Thyroid gland (tissue), 4 donors: Measurements from ENCODE around the gene TM7SF3. TPM values are rescaled to one million over a fixed set of nuclear protein-coding genes. Genes with fewer than 3 reads are reported as not detected.
A peak's percentile ranks its signal among the peaks of the same experiment; 100 is the strongest.

Source experiments
- DNase-seq, 2 donors: peaks; one replicate each; pipeline ENCODE4 v3.0.0-alpha.2; 2019
- H3K27ac ChIP-seq, 3 donors: fragments of 200-600 bp; sonication (generic); 1 replicate in 2 of 3; 2 replicates in 1 of 3; pipeline ENCODE4 v1.5.1; 2016 to 2019; ENCODE audit warnings: mild to moderate bottlenecking in 1 of 3, moderate library complexity in 1 of 3
- H3K27me3 ChIP-seq: fragments of 200-600 bp; sonication (generic); one replicate; pipeline ENCODE4 v1.5.1; 2019
- H3K36me3 ChIP-seq, 2 donors: fragments of 200-600 bp; sonication (generic); one replicate each; pipeline ENCODE4 v1.5.1; 2016 to 2019
- H3K4me1 ChIP-seq, 2 donors: fragments of 200-600 bp; sonication (generic); one replicate each; pipeline ENCODE4 v1.5.1; 2017 to 2019
- H3K4me3 ChIP-seq, 3 donors: fragments of 200-600 bp; sonication (generic); replicated peaks in 1 of 3; 1 replicate in 2 of 3; 2 replicates in 1 of 3; pipeline ENCODE4 v1.5.1; 2016; ENCODE audit warnings: mild to moderate bottlenecking in 1 of 3
- H3K9me3 ChIP-seq: fragments of 200-600 bp; sonication (generic); one replicate; pipeline ENCODE4 v1.5.1; 2017
- CTCF ChIP-seq, 6 experiments: fragments of 200-600 bp in 3 of 6; fragments of 450-650 bp in 3 of 6; sonication (generic) in 3 of 6; IDR thresholded peaks; one replicate each; pipeline ENCODE4 v1.5.1; 2016 to 2019; ENCODE audit warnings: antibody characterized with exemption in 6 of 6, mild to moderate bottlenecking in 2 of 6, inconsistent platforms in 1 of 6, moderate library complexity in 1 of 6
- POLR2A ChIP-seq, 2 donors: fragments of 450-650 bp; IDR thresholded peaks; one replicate each; pipeline ENCODE4 v1.6.1; 2017; ENCODE audit warnings: antibody characterized with exemption in 2 of 2, mild to moderate bottlenecking in 2 of 2, moderate library complexity in 1 of 2
- WGBS, 2 donors: methylation state at CpG; one replicate each; pipeline ENCODE4 v1.1.5; 2017; 5-methylcytosine and 5-hydroxymethylcytosine counted together
- intact Hi-C: fragments of 100-400 bp; cut with DNase I; formaldehyde crosslinking; loops from one replicate; pipeline ENCODE4 v1.15.1; 2023
- total RNA-seq, 4 donors: library from RNA; depleted of rRNA; stranded (reverse); fragments of >200 nt; gene quantifications; one replicate each; pipeline ENCODE4 v1.2.3, GENCODE V29; 2016

The TM7SF3 gene
- 100 to 1,000 TPM in 1 of 4 donors, 10 to 100 TPM in 3; 69.7 to 213 (median 76.8) TPM for total RNA-seq

- intact Hi-C loops: loop anchor here (5.0 kb wide), 1 partner anchor 72 kb away; no protein-coding TSS in a partner anchor
These were observed at the start of gene TM7SF3 for GRCh38 chr12:27014085-27014858. Gene TM7SF3 (minus strand): TSS chr12:27014384. CDS start chr12:27014168, 216 bp downstream.

GRCh38 chr12:27063250-27063851, 49.2 kb upstream of the TM7SF3 start:
- Histone ChIP-seq H3K36me3 (no peaks in the 10 kb centered on the region), H3K4me1 (no peaks in the 10 kb centered on the region), H3K4me3 (no peak overlapping the region), H3K27ac (no peak overlapping the region), H3K9me3 (no peaks in the 10 kb centered on the region), H3K27me3 (no peaks in the 10 kb centered on the region)
- DNase-seq: no peak
- intact Hi-C loops: no loop called here
- TF ChIP-seq POLR2A (IDR thresholded peaks at IDR 0.05) (no peak), CTCF (IDR thresholded peaks at IDR 0.05) (no peak)

More at GRCh38 chr12:27014085-27014858, at the start of gene TM7SF3:
- Histone ChIP-seq H3K4me3 (peak within 1 kb of the TSS; percentile 68 to 78 (median 76)), H3K9me3 (no peaks in the 10 kb centered on the region), H3K36me3 (no peaks in the 10 kb centered on the region), H3K4me1 (peaks cover 17 to 24% of the 10 kb centered on the region in 2 donors), H3K27me3 (no peaks in the 10 kb centered on the region), H3K27ac (peak within 1 kb of the TSS; percentile 90 to 98 (median 93))
- 1% methylated on average over 25 to 28 of the region's 71 CpGs for WGBS, 2 donors
- DNase-seq: peak; percentile 93 to 97
- peak; percentile 63 to 98 (median 92) for TF ChIP-seq CTCF (IDR thresholded peaks at IDR 0.05)
- TF ChIP-seq POLR2A (IDR thresholded peaks at IDR 0.05): peak in 1 of 2 donors; percentile 84

- WGBS, 2 donors: 86 to 87% methylated on average over 3 of the region's 3 CpGs
- no peak for DNase-seq
- no peaks in the 10 kb centered on the region for H3K36me3 ChIP-seq
- no peaks in the 10 kb centered on the region for H3K9me3 ChIP-seq
- intact Hi-C loops: no loop called here
- TF ChIP-seq CTCF (IDR thresholded peaks at IDR 0.05) (no peak), POLR2A (IDR thresholded peaks at IDR 0.05) (no peak)
- H3K4me1 ChIP-seq: no peaks in the 10 kb centered on the region
- no peak overlapping the region for H3K4me3 ChIP-seq
- no peak overlapping the region for H3K27ac ChIP-seq
- H3K27me3 ChIP-seq: no peaks in the 10 kb centered on the region
These were observed 47.1 kb upstream of the TM7SF3 start for GRCh38 chr12:27061317-27061716.

- H3K9me3 ChIP-seq: no peaks in the 10 kb centered on the region
- no peak for DNase-seq
- H3K4me1 ChIP-seq: no peaks in the 10 kb centered on the region
- WGBS, 2 donors: 92 to 93% methylated on average over 2 of the region's 2 CpGs
- TF ChIP-seq CTCF (IDR thresholded peaks at IDR 0.05) (no peak), POLR2A (IDR thresholded peaks at IDR 0.05) (no peak)
- no peak overlapping the region for H3K4me3 ChIP-seq
- intact Hi-C loops: no loop called here
- H3K27ac ChIP-seq: no peak overlapping the region
- no peaks in the 10 kb centered on the region for H3K27me3 ChIP-seq
- H3K36me3 ChIP-seq: no peaks in the 10 kb centered on the region
These were observed 46.6 kb upstream of the TM7SF3 start for GRCh38 chr12:27060740-27061139.

- intact Hi-C loops: no loop called here
- WGBS, 2 donors: 35 to 49% methylated on average over 3 of the region's 3 CpGs
These were observed 43.4 kb upstream of the TM7SF3 start for GRCh38 chr12:27057543-27057942.

More at GRCh38 chr12:27057543-27057942, 43.4 kb upstream of the TM7SF3 start:
- Histone ChIP-seq H3K36me3 (no peaks in the 10 kb centered on the region), H3K4me3 (no peak overlapping the region), H3K4me1 (no peaks in the 10 kb centered on the region), H3K27ac (no peak overlapping the region), H3K27me3 (no peaks in the 10 kb centered on the region), H3K9me3 (no peaks in the 10 kb centered on the region)
- DNase-seq: no peak
- TF ChIP-seq CTCF (IDR thresholded peaks at IDR 0.05): no peak
- no peak for TF ChIP-seq POLR2A (IDR thresholded peaks at IDR 0.05)
